HEK293 (cell line): Measurements from ENCODE around the gene STX16.

Experiments used
- CTCF ChIA-PET: fragments of 350-600 bp; formaldehyde crosslinking; extraction: SDS; loops from one replicate; lab custom pipeline; 2021; ENCODE audit warnings: antibody characterized with exemption; lab: Yijun Ruan, JAX
- POLR2A ChIA-PET: fragments of 300-600 bp; formaldehyde crosslinking; extraction: SDS; loops from one replicate; lab custom pipeline; 2020; ENCODE audit warnings: antibody characterized with exemption, inconsistent platforms; lab: Yijun Ruan, JAX
- H3K27ac ChIP-seq: fragments of 200-500 bp; sonication (Bioruptor generic); 2 replicates; pipeline ENCODE4 v1.5.1; 2014; ENCODE audit warnings: low read depth, low read length, control low read depth, inconsistent platforms; ENCODE audit errors: extremely low read depth
- H3K36me3 ChIP-seq, 2 experiments: fragments of 200-500 bp in 1 of 2; sonication (Bioruptor generic) in 1 of 2; 1 replicate in 1 of 2; 2 replicates in 1 of 2; pipeline ENCODE4 v1.5.1; 2014 to 2017; ENCODE audit warnings: inconsistent platforms in 2 of 2, low read length in 2 of 2; ENCODE audit not compliant: control insufficient read depth in 2 of 2, insufficient read depth in 1 of 2
- H3K4me1 ChIP-seq: fragments of 200-500 bp; sonication (Bioruptor generic); 2 replicates; pipeline ENCODE4 v1.5.1; 2014; ENCODE audit warnings: mild to moderate bottlenecking, low read length, inconsistent platforms; ENCODE audit not compliant: control insufficient read depth, insufficient read depth
- H3K4me3 ChIP-seq: 2 replicates; pipeline ENCODE4 v1.5.1; 2011; ENCODE audit warnings: low read depth, mild to moderate bottlenecking, control low read depth, low read length, moderate library complexity
- H3K9me3 ChIP-seq: fragments of 200-500 bp; sonication (Bioruptor generic); 2 replicates; pipeline ENCODE4 v1.5.1; 2014; ENCODE audit warnings: low read depth, low read length, inconsistent platforms; ENCODE audit not compliant: control insufficient read depth, insufficient read depth
- GLIS2 ChIP-seq: fragments of 450-650 bp; formaldehyde crosslinking; IDR thresholded peaks from 2 replicates; pipeline ENCODE4 v1.5.1; 2016; ENCODE audit warnings: missing biosample characterization, missing genetic modification characterization
- YY2 ChIP-seq: fragments of 450-650 bp; formaldehyde crosslinking; IDR thresholded peaks from 2 replicates; pipeline ENCODE4 v1.5.1; 2016; ENCODE audit warnings: missing biosample characterization, missing genetic modification characterization
- ZFP3 ChIP-seq: fragments of 450-650 bp; formaldehyde crosslinking; IDR thresholded peaks from 2 replicates; pipeline ENCODE4 v1.5.1; 2016; ENCODE audit warnings: low read depth, missing biosample characterization, missing genetic modification characterization
- ZNF132 ChIP-seq: fragments of 450-650 bp; formaldehyde crosslinking; IDR thresholded peaks from 2 replicates; pipeline ENCODE4 v1.5.1; 2017; ENCODE audit warnings: missing biosample characterization, missing genetic modification characterization, borderline replicate concordance
- ZNF157 ChIP-seq: fragments of 450-650 bp; formaldehyde crosslinking; IDR thresholded peaks from 2 replicates; pipeline ENCODE4 v1.5.1; 2016; ENCODE audit warnings: missing biosample characterization, missing genetic modification characterization
- ZNF24 ChIP-seq: fragments of 450-650 bp; formaldehyde crosslinking; IDR thresholded peaks from 2 replicates; pipeline ENCODE4 v1.5.1; 2016; ENCODE audit warnings: missing biosample characterization, missing genetic modification characterization
- ZNF302 ChIP-seq: fragments of 450-650 bp; formaldehyde crosslinking; IDR thresholded peaks from 2 replicates; pipeline ENCODE4 v1.5.1; 2016; ENCODE audit warnings: missing biosample characterization, missing genetic modification characterization, low read depth
- ZNF335 ChIP-seq: fragments of 450-650 bp; formaldehyde crosslinking; conservative IDR thresholded peaks from 2 replicates; pipeline ENCODE4 v1.5.1; 2016; ENCODE audit warnings: missing biosample characterization, missing genetic modification characterization
- ZNF354C ChIP-seq: fragments of 450-650 bp; formaldehyde crosslinking; IDR thresholded peaks from 2 replicates; pipeline ENCODE4 v1.5.1; 2016; ENCODE audit warnings: missing biosample characterization, missing genetic modification characterization, low read depth, borderline replicate concordance
- ZNF404 ChIP-seq: fragments of 450-650 bp; formaldehyde crosslinking; IDR thresholded peaks from 2 replicates; pipeline ENCODE4 v1.5.1; 2017; ENCODE audit warnings: missing biosample characterization, missing genetic modification characterization
- ZNF433 ChIP-seq: fragments of 450-650 bp; formaldehyde crosslinking; IDR thresholded peaks from 2 replicates; pipeline ENCODE4 v1.5.1; 2016; ENCODE audit warnings: missing biosample characterization, missing genetic modification characterization, low read depth
- ZNF48 ChIP-seq: fragments of 450-650 bp; formaldehyde crosslinking; IDR thresholded peaks from 2 replicates; pipeline ENCODE4 v1.5.1; 2016; ENCODE audit warnings: missing biosample characterization, missing genetic modification characterization
- ZNF521 ChIP-seq: fragments of 450-650 bp; formaldehyde crosslinking; IDR thresholded peaks from 2 replicates; pipeline ENCODE4 v1.5.1; 2017; ENCODE audit warnings: missing biosample characterization, mild to moderate bottlenecking, missing genetic modification characterization
- ZNF544 ChIP-seq: fragments of 450-650 bp; formaldehyde crosslinking; IDR thresholded peaks from 2 replicates; pipeline ENCODE4 v1.5.0; 2017; ENCODE audit warnings: missing biosample characterization, missing genetic modification characterization
- ZNF596 ChIP-seq: fragments of 450-650 bp; IDR thresholded peaks from 2 replicates; pipeline ENCODE4 v1.5.0; 2018; ENCODE audit warnings: missing biosample characterization, mild to moderate bottlenecking, missing genetic modification characterization, moderate library complexity
- ZNF629 ChIP-seq: fragments of 450-650 bp; formaldehyde crosslinking; IDR thresholded peaks from 2 replicates; pipeline ENCODE4 v1.5.1; 2017; ENCODE audit warnings: missing biosample characterization, missing genetic modification characterization
- ZNF677 ChIP-seq: fragments of 450-650 bp; IDR thresholded peaks from 2 replicates; pipeline ENCODE4 v1.5.0; 2018; ENCODE audit warnings: missing biosample characterization, mild to moderate bottlenecking, missing genetic modification characterization, moderate library complexity
- ZNF76 ChIP-seq: fragments of 450-650 bp; formaldehyde crosslinking; IDR thresholded peaks from 2 replicates; pipeline ENCODE4; 2016; ENCODE audit warnings: low read depth, missing biosample characterization, missing genetic modification characterization, borderline replicate concordance
- ZNF843 ChIP-seq: fragments of 450-650 bp; formaldehyde crosslinking; IDR thresholded peaks from 2 replicates; pipeline ENCODE4 v1.5.1; 2016; ENCODE audit warnings: missing biosample characterization, missing genetic modification characterization
- TF ChIP-seq, protein P1 (sequence below): fragments of 450-650 bp; formaldehyde crosslinking; IDR thresholded peaks from 2 replicates; pipeline ENCODE4 v1.5.1; 2016; ENCODE audit warnings: missing biosample characterization, missing genetic modification characterization
- TF ChIP-seq, protein P2 (sequence below): fragments of 450-650 bp; formaldehyde crosslinking; IDR thresholded peaks from 2 replicates; pipeline ENCODE4 v1.5.1; 2016; ENCODE audit warnings: missing biosample characterization, missing genetic modification characterization
- TF ChIP-seq, protein P3 (sequence below): fragments of 450-650 bp; formaldehyde crosslinking; IDR thresholded peaks from 2 replicates; pipeline ENCODE4 v1.5.1; 2016; ENCODE audit warnings: missing biosample characterization, missing genetic modification characterization
- TF ChIP-seq, protein P4 (sequence below): fragments of 450-650 bp; formaldehyde crosslinking; optimal IDR thresholded peaks from 2 replicates; pipeline ENCODE3; 2016; ENCODE audit warnings: missing biosample characterization, mild to moderate bottlenecking, missing genetic modification characterization
- TF ChIP-seq, protein P5 (sequence below): fragments of 450-650 bp; formaldehyde crosslinking; IDR thresholded peaks from 2 replicates; pipeline ENCODE4 v1.5.1; 2016; ENCODE audit warnings: missing biosample characterization, missing genetic modification characterization

STX16 gene

DNA sequence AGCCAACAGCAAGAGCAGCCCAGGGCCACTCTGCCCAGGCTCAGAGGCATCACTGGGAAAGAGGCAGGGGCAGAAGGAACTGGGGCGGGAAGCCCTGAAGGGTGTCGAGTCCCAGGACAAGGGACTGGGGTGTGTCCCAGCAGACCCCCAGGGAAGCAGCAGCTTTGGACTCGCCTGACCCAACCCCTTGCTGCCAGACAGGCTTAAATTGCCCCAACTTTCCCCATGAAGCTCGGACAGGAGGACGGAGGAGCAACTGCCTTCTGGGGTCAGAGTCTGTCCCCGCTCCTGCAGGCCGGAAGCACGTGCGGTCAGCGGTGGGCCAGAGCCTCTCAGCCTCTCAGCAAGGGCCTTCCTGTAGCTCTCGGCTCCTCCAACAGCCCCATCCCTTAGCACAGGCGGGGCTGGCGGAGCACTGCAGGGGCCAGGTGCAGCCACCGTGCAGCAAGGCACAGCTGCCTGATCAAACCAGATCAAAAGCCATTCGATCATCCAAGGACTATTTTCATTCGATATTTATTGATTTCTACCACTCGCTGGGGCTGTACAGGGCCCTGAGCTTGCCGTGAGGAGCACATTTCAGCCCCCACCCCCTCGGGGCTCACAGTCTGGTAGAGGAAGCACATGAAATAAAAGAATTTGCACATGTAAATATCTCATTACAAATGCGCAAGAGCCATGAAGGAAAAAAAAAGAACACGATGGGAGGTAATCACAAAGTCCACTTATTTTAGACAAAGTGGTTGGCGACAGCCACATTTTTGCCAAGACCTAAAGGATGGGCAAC is 31.8 kb upstream of the STX16 start:
- POLR2A ChIA-PET, result interaction anchor here (0.7 kb wide), 1 partner anchor 1504 kb away, joined by 4 read pairs; no protein-coding TSS in a partner anchor
- no peak for TF ChIP-seq ZNF843
- TF ChIP-seq, protein P1, sequence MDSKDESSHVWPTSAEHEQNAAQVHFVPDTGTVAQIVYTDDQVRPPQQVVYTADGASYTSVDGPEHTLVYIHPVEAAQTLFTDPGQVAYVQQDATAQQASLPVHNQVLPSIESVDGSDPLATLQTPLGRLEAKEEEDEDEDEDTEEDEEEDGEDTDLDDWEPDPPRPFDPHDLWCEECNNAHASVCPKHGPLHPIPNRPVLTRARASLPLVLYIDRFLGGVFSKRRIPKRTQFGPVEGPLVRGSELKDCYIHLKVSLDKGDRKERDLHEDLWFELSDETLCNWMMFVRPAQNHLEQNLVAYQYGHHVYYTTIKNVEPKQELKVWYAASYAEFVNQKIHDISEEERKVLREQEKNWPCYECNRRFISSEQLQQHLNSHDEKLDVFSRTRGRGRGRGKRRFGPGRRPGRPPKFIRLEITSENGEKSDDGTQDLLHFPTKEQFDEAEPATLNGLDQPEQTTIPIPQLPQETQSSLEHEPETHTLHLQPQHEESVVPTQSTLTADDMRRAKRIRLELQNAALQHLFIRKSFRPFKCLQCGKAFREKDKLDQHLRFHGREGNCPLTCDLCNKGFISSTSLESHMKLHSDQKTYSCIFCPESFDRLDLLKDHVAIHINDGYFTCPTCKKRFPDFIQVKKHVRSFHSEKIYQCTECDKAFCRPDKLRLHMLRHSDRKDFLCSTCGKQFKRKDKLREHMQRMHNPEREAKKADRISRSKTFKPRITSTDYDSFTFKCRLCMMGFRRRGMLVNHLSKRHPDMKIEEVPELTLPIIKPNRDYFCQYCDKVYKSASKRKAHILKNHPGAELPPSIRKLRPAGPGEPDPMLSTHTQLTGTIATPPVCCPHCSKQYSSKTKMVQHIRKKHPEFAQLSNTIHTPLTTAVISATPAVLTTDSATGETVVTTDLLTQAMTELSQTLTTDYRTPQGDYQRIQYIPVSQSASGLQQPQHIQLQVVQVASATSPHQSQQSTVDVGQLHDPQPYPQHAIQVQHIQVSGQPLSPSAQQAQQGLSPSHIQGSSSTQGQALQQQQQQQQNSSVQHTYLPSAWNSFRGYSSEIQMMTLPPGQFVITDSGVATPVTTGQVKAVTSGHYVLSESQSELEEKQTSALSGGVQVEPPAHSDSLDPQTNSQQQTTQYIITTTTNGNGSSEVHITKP (tag by site-specific recombination), result no peak
- TF ChIP-seq ZNF24 (tag by site-specific recombination), result no peak
- TF ChIP-seq, protein P2, sequence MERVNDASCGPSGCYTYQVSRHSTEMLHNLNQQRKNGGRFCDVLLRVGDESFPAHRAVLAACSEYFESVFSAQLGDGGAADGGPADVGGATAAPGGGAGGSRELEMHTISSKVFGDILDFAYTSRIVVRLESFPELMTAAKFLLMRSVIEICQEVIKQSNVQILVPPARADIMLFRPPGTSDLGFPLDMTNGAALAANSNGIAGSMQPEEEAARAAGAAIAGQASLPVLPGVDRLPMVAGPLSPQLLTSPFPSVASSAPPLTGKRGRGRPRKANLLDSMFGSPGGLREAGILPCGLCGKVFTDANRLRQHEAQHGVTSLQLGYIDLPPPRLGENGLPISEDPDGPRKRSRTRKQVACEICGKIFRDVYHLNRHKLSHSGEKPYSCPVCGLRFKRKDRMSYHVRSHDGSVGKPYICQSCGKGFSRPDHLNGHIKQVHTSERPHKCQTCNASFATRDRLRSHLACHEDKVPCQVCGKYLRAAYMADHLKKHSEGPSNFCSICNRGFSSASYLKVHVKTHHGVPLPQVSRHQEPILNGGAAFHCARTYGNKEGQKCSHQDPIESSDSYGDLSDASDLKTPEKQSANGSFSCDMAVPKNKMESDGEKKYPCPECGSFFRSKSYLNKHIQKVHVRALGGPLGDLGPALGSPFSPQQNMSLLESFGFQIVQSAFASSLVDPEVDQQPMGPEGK (tag by site-specific recombination), result no peak
- no peak for TF ChIP-seq ZNF48 (tag by site-specific recombination)
- no peak for TF ChIP-seq ZNF157 (tag by site-specific recombination)
- TF ChIP-seq ZNF132 (tag by site-specific recombination), result no peak
- no peak for TF ChIP-seq ZNF354C (tag by site-specific recombination)
- no peak for TF ChIP-seq ZNF76 (tag by site-specific recombination)
- TF ChIP-seq, protein P3, sequence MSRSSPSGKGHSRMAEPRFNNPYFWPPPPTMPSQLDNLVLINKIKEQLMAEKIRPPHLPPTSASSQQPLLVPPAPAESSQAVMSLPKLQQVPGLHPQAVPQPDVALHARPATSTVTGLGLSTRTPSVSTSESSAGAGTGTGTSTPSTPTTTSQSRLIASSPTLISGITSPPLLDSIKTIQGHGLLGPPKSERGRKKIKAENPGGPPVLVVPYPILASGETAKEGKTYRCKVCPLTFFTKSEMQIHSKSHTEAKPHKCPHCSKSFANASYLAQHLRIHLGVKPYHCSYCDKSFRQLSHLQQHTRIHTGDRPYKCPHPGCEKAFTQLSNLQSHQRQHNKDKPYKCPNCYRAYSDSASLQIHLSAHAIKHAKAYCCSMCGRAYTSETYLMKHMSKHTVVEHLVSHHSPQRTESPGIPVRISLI (tag by site-specific recombination), result no peak
- TF ChIP-seq ZNF302 (tag by site-specific recombination), result no peak
- TF ChIP-seq ZNF433 (tag by site-specific recombination), result no peak
- no peak for TF ChIP-seq ZNF677 (tag by site-specific recombination)
- no peak for TF ChIP-seq GLIS2
- TF ChIP-seq ZNF335 (tag by site-specific recombination), result no peak
- H3K27ac ChIP-seq, result no peak overlapping the region
- no peaks in the 10 kb centered on the region for H3K4me1 ChIP-seq
- H3K36me3 ChIP-seq, result no peaks in the 10 kb centered on the region
- H3K9me3 ChIP-seq, result no peaks in the 10 kb centered on the region
- CTCF ChIA-PET, result interaction anchor here (0.5 to 0.8 kb wide), 3 partner anchors 15 to 545 kb away, joined by 3 to 5 read pairs (median 3); no protein-coding TSS in a partner anchor
- H3K4me3 ChIP-seq, result no peak overlapping the region

DNA sequence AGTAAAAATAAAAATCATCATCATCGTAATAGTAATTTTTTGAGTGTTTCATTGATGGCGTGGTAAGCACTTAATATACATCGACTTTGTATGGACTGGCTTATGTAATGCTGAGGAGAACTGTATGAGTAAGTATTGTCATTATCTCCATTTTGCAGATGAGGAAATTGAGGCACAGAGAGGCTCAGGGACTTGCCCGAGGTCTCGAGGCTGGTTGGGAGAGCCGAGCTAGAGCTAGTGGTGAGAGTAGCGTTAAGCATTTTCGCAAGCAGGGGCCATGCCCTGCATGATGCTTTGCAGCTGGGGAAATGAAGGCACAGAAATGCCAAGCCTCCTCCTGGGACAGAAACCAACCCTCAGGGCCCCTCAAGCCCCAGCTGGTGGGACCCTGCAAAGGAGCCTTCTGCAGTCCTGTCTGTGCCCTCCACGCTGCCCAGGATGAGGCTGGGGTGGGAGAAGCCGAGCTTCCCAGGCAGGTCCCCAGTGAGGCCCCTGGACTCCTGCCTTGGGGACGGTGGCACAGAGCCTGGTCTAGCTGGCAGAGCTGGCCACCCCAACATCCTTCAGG is 31.1 kb upstream of the STX16 start:
- H3K27ac ChIP-seq, result no peak overlapping the region
- CTCF ChIA-PET, result interaction anchor here (0.5 to 0.6 kb wide), 3 partner anchors 38 to 546 kb away, joined by 3 to 4 read pairs (median 3); no protein-coding TSS in a partner anchor
- TF ChIP-seq ZNF629 (no peak), YY2 (tag by site-specific recombination) (no peak), ZFP3 (no peak), ZNF404 (no peak), ZNF544 (tag by site-specific recombination) (no peak), ZNF596 (tag by site-specific recombination) (no peak), ZNF521 (tag by site-specific recombination) (no peak)
- TF ChIP-seq, protein P4, sequence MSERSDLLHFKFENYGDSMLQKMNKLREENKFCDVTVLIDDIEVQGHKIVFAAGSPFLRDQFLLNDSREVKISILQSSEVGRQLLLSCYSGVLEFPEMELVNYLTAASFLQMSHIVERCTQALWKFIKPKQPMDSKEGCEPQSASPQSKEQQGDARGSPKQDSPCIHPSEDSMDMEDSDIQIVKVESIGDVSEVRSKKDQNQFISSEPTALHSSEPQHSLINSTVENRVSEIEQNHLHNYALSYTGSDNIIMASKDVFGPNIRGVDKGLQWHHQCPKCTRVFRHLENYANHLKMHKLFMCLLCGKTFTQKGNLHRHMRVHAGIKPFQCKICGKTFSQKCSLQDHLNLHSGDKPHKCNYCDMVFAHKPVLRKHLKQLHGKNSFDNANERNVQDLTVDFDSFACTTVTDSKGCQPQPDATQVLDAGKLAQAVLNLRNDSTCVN (tag by site-specific recombination), result no peak
- TF ChIP-seq, protein P5, sequence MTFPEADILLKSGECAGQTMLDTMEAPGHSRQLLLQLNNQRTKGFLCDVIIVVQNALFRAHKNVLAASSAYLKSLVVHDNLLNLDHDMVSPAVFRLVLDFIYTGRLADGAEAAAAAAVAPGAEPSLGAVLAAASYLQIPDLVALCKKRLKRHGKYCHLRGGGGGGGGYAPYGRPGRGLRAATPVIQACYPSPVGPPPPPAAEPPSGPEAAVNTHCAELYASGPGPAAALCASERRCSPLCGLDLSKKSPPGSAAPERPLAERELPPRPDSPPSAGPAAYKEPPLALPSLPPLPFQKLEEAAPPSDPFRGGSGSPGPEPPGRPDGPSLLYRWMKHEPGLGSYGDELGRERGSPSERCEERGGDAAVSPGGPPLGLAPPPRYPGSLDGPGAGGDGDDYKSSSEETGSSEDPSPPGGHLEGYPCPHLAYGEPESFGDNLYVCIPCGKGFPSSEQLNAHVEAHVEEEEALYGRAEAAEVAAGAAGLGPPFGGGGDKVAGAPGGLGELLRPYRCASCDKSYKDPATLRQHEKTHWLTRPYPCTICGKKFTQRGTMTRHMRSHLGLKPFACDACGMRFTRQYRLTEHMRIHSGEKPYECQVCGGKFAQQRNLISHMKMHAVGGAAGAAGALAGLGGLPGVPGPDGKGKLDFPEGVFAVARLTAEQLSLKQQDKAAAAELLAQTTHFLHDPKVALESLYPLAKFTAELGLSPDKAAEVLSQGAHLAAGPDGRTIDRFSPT (tag by site-specific recombination), result no peak

More for the DNA sequence above, 31.1 kb upstream of the STX16 start:
- Histone ChIP-seq H3K4me1 (no peaks in the 10 kb centered on the region), H3K36me3 (no peaks in the 10 kb centered on the region), H3K4me3 (no peak overlapping the region), H3K9me3 (no peaks in the 10 kb centered on the region)
- POLR2A ChIA-PET, result no interaction called here
